HS-27A (cell line): ENCODE data around the gene GPR34.

Experiments used
- DNase-seq: peaks from one replicate; pipeline ENCODE4 v3.0.0-alpha.2; 2012; ENCODE audit warnings: low read depth, missing footprints

Gene GPR34

GRCh38 chrX:41734530-41734929 lies 45.8 kb downstream of the GPR34 start:
- DNase-seq = no peak

GRCh38 chrX:41737065-41737464 lies 48.3 kb downstream of the GPR34 start:
- no peak for DNase-seq

- DNase-seq = no peak
Observed at GRCh38 chrX:41739871-41740270, 51.1 kb downstream of the GPR34 start.
